SIG-M5 (cell line): ENCODE measurements around the gene RAB5A.
"Not testable (repeated sequence)": the region's sequence is repeated elsewhere in the genome, so short reads cannot be mapped to it uniquely, and the experiment has no call there.

Experiments used
- DNase-seq: peaks from one replicate; lab custom pipeline; 2025; lab: John Stamatoyannopoulos, UW

The RAB5A gene

GRCh38 chr3:20028905-20029331 lies 82.0 kb downstream of the RAB5A start:
- DNase-seq = no peak

GRCh38 chr3:20031939-20032338 lies 85.0 kb downstream of the RAB5A start:
- DNase-seq = not testable (repeated sequence)
